HL-60/S4 (cell line): ENCODE data around the gene DXO.
"Not testable (repeated sequence)": the region's sequence is repeated elsewhere in the genome, so short reads cannot be mapped to it uniquely, and the experiment has no call there.

Source experiments
- in situ Hi-C: fragments of 300-500 bp; cut with MboI; formaldehyde crosslinking; loops from 2 replicates; pipeline ENCODE4 v1.14.3; 2022; ENCODE audit warnings: low sequenced_read_pairs

The DXO gene

GRCh38 chr6:31971993-31972708 lies at the start of gene DXO:
DXO (minus strand) TSS chr6:31972138; CDS start chr6:31971675, 463 bp downstream.
- in situ Hi-C loops: no loop called here

- in situ Hi-C loops: not testable (repeated sequence)
Observed at GRCh38 chr6:32014547-32014946, 42.6 kb upstream of the DXO start, which contains the start of gene C4B. C4B (plus strand) TSS chr6:32014795; CDS start chr6:32014846, 51 bp downstream.

- in situ Hi-C loops: not testable (repeated sequence)
Observed at GRCh38 chr6:32013738-32014137, 41.8 kb upstream of the DXO start.

GRCh38 chr6:32012941-32013617 lies 41.1 kb upstream of the DXO start:
- in situ Hi-C loops: not testable (repeated sequence)

GRCh38 chr6:32010856-32011530 lies 39.1 kb upstream of the DXO start:
- in situ Hi-C loops: not testable (repeated sequence)

GRCh38 chr6:32009537-32009936 lies 37.6 kb upstream of the DXO start:
- in situ Hi-C loops: not testable (repeated sequence)

- in situ Hi-C loops: not testable (repeated sequence)
Observed at GRCh38 chr6:32008616-32009015, 36.7 kb upstream of the DXO start.

- in situ Hi-C loops: not testable (repeated sequence)
Observed at GRCh38 chr6:32008037-32008436, 36.1 kb upstream of the DXO start.

GRCh38 chr6:32007086-32007485 lies 35.1 kb upstream of the DXO start:
- in situ Hi-C loops: not testable (repeated sequence)

- in situ Hi-C loops: not testable (repeated sequence)
Observed at GRCh38 chr6:32005991-32006529, 34.1 kb upstream of the DXO start.

GRCh38 chr6:32005538-32005880 lies 33.6 kb upstream of the DXO start:
- in situ Hi-C loops: not testable (repeated sequence)

- in situ Hi-C loops: not testable (repeated sequence)
Observed at GRCh38 chr6:32004864-32005537, 33.1 kb upstream of the DXO start.

GRCh38 chr6:32004393-32004792 lies 32.5 kb upstream of the DXO start:
- in situ Hi-C loops: not testable (repeated sequence)

GRCh38 chr6:32003301-32003700 lies 31.4 kb upstream of the DXO start:
- in situ Hi-C loops: not testable (repeated sequence)

GRCh38 chr6:32002546-32003268 lies 30.8 kb upstream of the DXO start:
- in situ Hi-C loops: not testable (repeated sequence)

- in situ Hi-C loops: not testable (repeated sequence)
Observed at GRCh38 chr6:31996385-31996784, 24.4 kb upstream of the DXO start.

GRCh38 chr6:31994421-31994820 lies 22.5 kb upstream of the DXO start:
- in situ Hi-C loops: not testable (repeated sequence)

- in situ Hi-C loops: not testable (repeated sequence)
Observed at GRCh38 chr6:31989363-31989762, 17.4 kb upstream of the DXO start.

GRCh38 chr6:31981744-31982143 lies 9.8 kb upstream of the DXO start, which contains the start of gene C4A:
C4A (plus strand) TSS chr6:31982057; CDS start chr6:31982108, 51 bp downstream.
- in situ Hi-C loops: not testable (repeated sequence)

GRCh38 chr6:31980998-31981397 lies 9.1 kb upstream of the DXO start:
- in situ Hi-C loops: not testable (repeated sequence)
